MCF 10A (cell line): ENCODE results near the gene FAM13A. TPM values are rescaled to one million over a fixed set of nuclear protein-coding genes. Genes with fewer than 3 reads are reported as not detected.

Source experiments
- BruUV-seq: library from RNA; stranded (reverse); fragments of 400-500 nt; replicated peaks from 2 replicates; lab custom pipeline; 2021; lab: Mats Ljungman, UMichigan
- CTCF ChIA-PET: fragments of 300-600 bp; sonication (Branson Sonifier 250); formaldehyde crosslinking; extraction: SDS; loops from one replicate; lab custom pipeline; 2021; ENCODE audit warnings: antibody characterized with exemption, inconsistent platforms; lab: Yijun Ruan, JAX
- POLR2A ChIA-PET: fragments of 300-600, 350-650 bp; sonication (Branson Sonifier 250); formaldehyde crosslinking; extraction: SDS; loops from one replicate; lab custom pipeline; 2020; ENCODE audit warnings: antibody characterized with exemption, inconsistent platforms; lab: Yijun Ruan, JAX
- DNase-seq: peaks from one replicate; pipeline ENCODE4 v3.0.0-alpha.2; 2018; ENCODE audit not compliant: unreplicated experiment
- H3K27ac Mint-ChIP-seq: one replicate; pipeline ENCODE4 v1.8.0; 2022; ENCODE audit warnings: mild to moderate bottlenecking, low read depth, mixed read lengths; ENCODE audit not compliant: unreplicated experiment
- H3K27me3 Mint-ChIP-seq: one replicate; pipeline ENCODE4 v1.8.0; 2022; ENCODE audit warnings: mixed read lengths; ENCODE audit not compliant: insufficient read depth, unreplicated experiment
- H3K36me3 Mint-ChIP-seq: one replicate; pipeline ENCODE4 v1.8.0; 2022; ENCODE audit warnings: mild to moderate bottlenecking, moderate library complexity, mixed read lengths; ENCODE audit not compliant: insufficient read depth, unreplicated experiment
- H3K4me1 Mint-ChIP-seq: one replicate; pipeline ENCODE4 v1.8.0; 2022; ENCODE audit warnings: mixed read lengths; ENCODE audit not compliant: insufficient read depth, unreplicated experiment
- H3K4me3 Mint-ChIP-seq: one replicate; pipeline ENCODE4 v1.8.0; 2022; ENCODE audit warnings: mild to moderate bottlenecking, moderate library complexity, mixed read lengths; ENCODE audit not compliant: unreplicated experiment
- H3K9me3 Mint-ChIP-seq: one replicate; pipeline ENCODE4 v1.8.0; 2022; ENCODE audit warnings: mixed read lengths; ENCODE audit not compliant: unreplicated experiment
- CTCF ChIP-seq: fragments of 200-600 bp; IDR thresholded peaks from one replicate; pipeline ENCODE4 v1.8.0; 2022; ENCODE audit warnings: antibody characterized with exemption, mild to moderate bottlenecking; ENCODE audit not compliant: unreplicated experiment
- intact Hi-C: fragments of 100-400 bp; cut with micrococcal nuclease; formaldehyde crosslinking; loops from 2 replicates; pipeline ENCODE4 v1.14.1; 2022
- total RNA-seq: library from RNA; stranded (reverse); gene quantifications from 2 replicates; pipeline ENCODE4 v1.2.3, GENCODE V29; 2022

FAM13A gene
- total RNA-seq, 1 experiment from 2014 or later: 11.1 TPM

GRCh38 chr4:89024051-89024675 lies 32.8 kb downstream of the FAM13A start:
- BruUV-seq: no TSS peak
- intact Hi-C loops: loop anchor here (1.0 to 5.0 kb wide), 5 partner anchors 86 to 495 kb away; no protein-coding TSS in a partner anchor

GRCh38 chr4:89023140-89023539 lies 33.8 kb downstream of the FAM13A start:
- intact Hi-C loops: loop anchor here (5.0 kb wide), 1 partner anchor 351 kb away; no protein-coding TSS in a partner anchor
- H3K9me3 Mint-ChIP-seq: no peaks in the 10 kb centered on the region
- ChIA-PET CTCF (interaction anchor here (0.6 to 11.7 kb wide), 35 partner anchors 9 to 495 kb away, joined by 3 to 255 read pairs (median 4); no protein-coding TSS in a partner anchor), POLR2A (interaction anchor here (0.8 to 4.8 kb wide), 8 partner anchors 15 to 258 kb away, joined by 3 to 30 read pairs (median 6); no protein-coding TSS in a partner anchor)
- no peak for DNase-seq
- no peak for TF ChIP-seq CTCF
- BruUV-seq: no TSS peak
- peaks cover 40% of the 10 kb centered on the region for H3K36me3 Mint-ChIP-seq
- no peak overlapping the region for H3K4me3 Mint-ChIP-seq
- H3K27me3 Mint-ChIP-seq: no peaks in the 10 kb centered on the region
- no peaks in the 10 kb centered on the region for H3K4me1 Mint-ChIP-seq
- no peak overlapping the region for H3K27ac Mint-ChIP-seq

More at GRCh38 chr4:89024051-89024675, 32.8 kb downstream of the FAM13A start:
- ChIA-PET CTCF (interaction anchor here (0.6 to 11.7 kb wide), 37 partner anchors 10 to 496 kb away, joined by 3 to 255 read pairs (median 4); no protein-coding TSS in a partner anchor), POLR2A (interaction anchor here (0.8 to 4.8 kb wide), 10 partner anchors 14 to 259 kb away, joined by 3 to 30 read pairs (median 4); no protein-coding TSS in a partner anchor)
- Mint-ChIP-seq H3K4me3 (no peak overlapping the region), H3K4me1 (no peaks in the 10 kb centered on the region), H3K27me3 (no peaks in the 10 kb centered on the region), H3K27ac (peak overlapping the region; percentile 35), H3K36me3 (peaks cover 30% of the 10 kb centered on the region), H3K9me3 (no peaks in the 10 kb centered on the region)
- DNase-seq: peak; percentile 86
- peak; percentile 67 for TF ChIP-seq CTCF

GRCh38 chr4:89022426-89023128 lies 34.4 kb downstream of the FAM13A start:
- CTCF ChIA-PET: interaction anchor here (0.6 to 11.7 kb wide), 25 partner anchors 8 to 495 kb away, joined by 3 to 255 read pairs (median 4); no protein-coding TSS in a partner anchor

More at GRCh38 chr4:89022426-89023128, 34.4 kb downstream of the FAM13A start:
- POLR2A ChIA-PET: interaction anchor here (0.8 to 4.8 kb wide), 8 partner anchors 12 to 257 kb away, joined by 3 to 30 read pairs (median 3); no protein-coding TSS in a partner anchor
- BruUV-seq: no TSS peak
- Mint-ChIP-seq H3K4me3 (no peak overlapping the region), H3K9me3 (no peaks in the 10 kb centered on the region), H3K4me1 (no peaks in the 10 kb centered on the region), H3K36me3 (peaks cover 40% of the 10 kb centered on the region), H3K27me3 (no peaks in the 10 kb centered on the region), H3K27ac (no peak overlapping the region)
- intact Hi-C loops: loop anchor here (5.0 kb wide), 1 partner anchor 350 kb away; no protein-coding TSS in a partner anchor
- TF ChIP-seq CTCF: no peak
- no peak for DNase-seq
